K562 (cell line): ENCODE measurements around the gene ACAD8. TPM values are rescaled to one million over a fixed set of nuclear protein-coding genes. Genes with fewer than 3 reads are reported as not detected.

Source experiments
- ATAC-seq: fragments of 200-7000 bp; cut with Tn5 transposase; 3 replicates; pipeline ENCODE4 v1.9.1; 2020; ENCODE audit warnings: moderate library complexity
- BruUV-seq: library from RNA; stranded (reverse); fragments of 400-500 nt; replicated peaks from 2 replicates; lab custom pipeline; 2021; lab: Mats Ljungman, UMichigan
- CTCF ChIA-PET: fragments of 300-600 bp; formaldehyde crosslinking; extraction: SDS; loops from one replicate; lab custom pipeline; 2021; ENCODE audit warnings: low intra/inter-chr PET ratio; lab: Yijun Ruan, JAX
- POLR2A ChIA-PET: fragments of 300-600, 350-650 bp; sonication (Branson Sonifier 250); formaldehyde crosslinking; extraction: SDS; loops from one replicate; lab custom pipeline; 2021; ENCODE audit warnings: antibody characterized with exemption, inconsistent platforms; lab: Yijun Ruan, JAX
- DNase-seq, 4 experiments: peaks; one replicate each; pipeline versions ENCODE4 v3.0.0 to v3.0.0-alpha.2; 2011 to 2018; ENCODE audit warnings: low spot score in 3 of 4, mixed read lengths in 3 of 4; ENCODE audit errors: extremely low read depth in 1 of 4
- FAIRE-seq: peaks from 2 replicates; lab custom pipeline; 2011; peaks lifted over from hg19 to GRCh38; lab: Jason Lieb, UNC
- H2AFZ ChIP-seq: 2 replicates; pipeline ENCODE4 v1.6.0; 2011; ENCODE audit warnings: low read depth, low read length, control low read depth, inconsistent platforms
- H3K27ac ChIP-seq: fragments of 200-600 bp; 3 replicates; pipeline ENCODE4 v1.8.0; 2011; ENCODE audit warnings: low read depth, mild to moderate bottlenecking, control low read depth, inconsistent platforms, low read length, moderate library complexity, mixed read lengths; ENCODE audit errors: extremely low read depth
- H3K27me3 ChIP-seq, 2 experiments: fragments of 300-600 bp in 1 of 2; 2 replicates in 1 of 2; 3 replicates in 1 of 2; pipeline versions ENCODE4 v1.6.0 to v1.8.0; 2011; ENCODE audit warnings: inconsistent platforms in 2 of 2, low read length in 2 of 2, mild to moderate bottlenecking in 1 of 2, mixed read lengths in 1 of 2, moderate library complexity in 1 of 2; ENCODE audit not compliant: control insufficient read depth in 2 of 2, insufficient read depth in 2 of 2
- H3K36me3 ChIP-seq: fragments of 300-600 bp; 3 replicates; pipeline ENCODE4 v1.8.0; 2011; ENCODE audit warnings: mild to moderate bottlenecking, low read length, inconsistent platforms; ENCODE audit not compliant: control insufficient read depth, insufficient read depth
- H3K4me1 ChIP-seq, 2 experiments: fragments of 200-600 bp in 1 of 2; replicated peaks in 1 of 2; 2 replicates in 1 of 2; 3 replicates in 1 of 2; pipeline versions ENCODE4 v1.5.1 to v1.8.0; 2011; ENCODE audit warnings: inconsistent platforms in 2 of 2, low read length in 2 of 2, mild to moderate bottlenecking in 1 of 2, mixed read lengths in 1 of 2, moderate library complexity in 1 of 2; ENCODE audit not compliant: control insufficient read depth in 2 of 2, insufficient read depth in 2 of 2
- H3K4me2 ChIP-seq: 2 replicates; pipeline ENCODE4 v1.6.1; 2011; ENCODE audit warnings: low read length, control low read depth, inconsistent platforms, mixed read lengths; ENCODE audit not compliant: insufficient read depth
- H3K4me3 ChIP-seq: fragments of 200-600 bp; sonication (generic), shearing (Covaris generic); 2 replicates; pipeline ENCODE4 v1.5.1; 2016; ENCODE audit warnings: control low read depth, inconsistent platforms
- H3K79me2 ChIP-seq: fragments of 200-600 bp; 3 replicates; pipeline ENCODE4 v1.8.0; 2011; ENCODE audit warnings: low read length, inconsistent platforms; ENCODE audit not compliant: control insufficient read depth, insufficient read depth
- H3K9ac ChIP-seq, 2 experiments: 2 replicates each; pipeline versions ENCODE4 v1.6.0 to v1.6.1; 2011; ENCODE audit warnings: low read depth in 2 of 2, low read length in 2 of 2, control low read depth in 1 of 2, inconsistent platforms in 1 of 2, mild to moderate bottlenecking in 1 of 2, mixed read lengths in 1 of 2; ENCODE audit not compliant: insufficient read depth in 1 of 2
- H3K9me1 ChIP-seq: one replicate; pipeline ENCODE4 v1.6.0; 2011; ENCODE audit warnings: inconsistent platforms, mild to moderate bottlenecking, low read length, moderate library complexity; ENCODE audit not compliant: control insufficient read depth, insufficient read depth
- H3K9me3 ChIP-seq: replicated peaks from 2 replicates; pipeline ENCODE4 v1.5.1; 2011; ENCODE audit warnings: low read depth, low read length, inconsistent platforms; ENCODE audit not compliant: control insufficient read depth, insufficient read depth
- H4K20me1 ChIP-seq: replicated peaks from 2 replicates; pipeline ENCODE4 v1.6.1; 2011; ENCODE audit warnings: low read length, inconsistent platforms, mixed read lengths; ENCODE audit not compliant: control insufficient read depth, insufficient read depth
- DDX20 ChIP-seq: fragments of 450-650 bp; IDR thresholded peaks from 2 replicates; pipeline ENCODE4 v1.6.1; 2016; ENCODE audit warnings: missing genetic modification characterization, low read depth, mild to moderate bottlenecking, missing compliant biosample characterization, moderate library complexity
- HES1 ChIP-seq: fragments of 450-650 bp; IDR thresholded peaks from 2 replicates; pipeline ENCODE4 v1.6.1; 2016; ENCODE audit warnings: low read depth, mild to moderate bottlenecking, moderate library complexity
- KAT7 ChIP-seq: sonication (generic); formaldehyde crosslinking; IDR thresholded peaks from 2 replicates; pipeline ENCODE4 v1.8.0; 2022; ENCODE audit warnings: missing genetic modification reagents, mild to moderate bottlenecking, borderline replicate concordance
- MEIS2 ChIP-seq: fragments of 450-650 bp; IDR thresholded peaks from 2 replicates; pipeline ENCODE4 v1.6.1; 2014; ENCODE audit warnings: mild to moderate bottlenecking; ENCODE audit not compliant: partially characterized antibody
- NCOA4 ChIP-seq: fragments of 450-650 bp; IDR thresholded peaks from 2 replicates; pipeline ENCODE4 v1.6.1; 2018; ENCODE audit warnings: mild to moderate bottlenecking; ENCODE audit not compliant: partially characterized antibody
- POLR2B ChIP-seq: fragments of 450-650 bp; IDR thresholded peaks from 2 replicates; pipeline ENCODE4 v1.6.1; 2018; ENCODE audit warnings: low read depth; ENCODE audit not compliant: partially characterized antibody
- PREB ChIP-seq: sonication (generic); formaldehyde crosslinking; IDR thresholded peaks from 2 replicates; pipeline ENCODE4 v1.8.1; 2023; ENCODE audit warnings: mild to moderate bottlenecking, missing genetic modification reagents
- RFX7 ChIP-seq: fragments of 250-450 bp; sonication (Bioruptor Pico); IDR thresholded peaks from 2 replicates; pipeline ENCODE4 v1.5.1; 2021; ENCODE audit warnings: mild to moderate bottlenecking
- SP2 ChIP-seq: IDR thresholded peaks from 2 replicates; pipeline ENCODE4 v1.6.1; 2011; ENCODE audit warnings: mild to moderate bottlenecking, low read depth, low read length, moderate library complexity; ENCODE audit not compliant: poor library complexity, severe bottlenecking; ENCODE audit errors: extremely low read depth
- TCF7 ChIP-seq: sonication (generic); IDR thresholded peaks from 2 replicates; pipeline ENCODE4 v1.6.1; 2016; ENCODE audit warnings: antibody characterized with exemption, borderline replicate concordance
- TEAD2 ChIP-seq: fragments of 450-650 bp; IDR thresholded peaks from 2 replicates; pipeline ENCODE4 v1.6.1; 2016; ENCODE audit warnings: missing genetic modification characterization, control low read depth, missing compliant biosample characterization
- ZFP30 ChIP-seq: fragments of 250-450 bp; sonication (Bioruptor Pico); IDR thresholded peaks from 2 replicates; pipeline ENCODE4 v1.8.0; 2022; ENCODE audit warnings: moderate library complexity, mild to moderate bottlenecking, inconsistent platforms, borderline replicate concordance
- ZNF639 ChIP-seq, 2 experiments: fragments of 200-800 bp in 1 of 2; sonication (Bioruptor generic) in 1 of 2; sonication (generic) in 1 of 2; formaldehyde crosslinking in 1 of 2; IDR thresholded peaks in 1 of 2; conservative IDR thresholded peaks in 1 of 2; 2 replicates each; pipeline versions ENCODE4 v1.5.0 to v1.6.1; 2016 to 2020; ENCODE audit warnings: missing compliant biosample characterization in 1 of 2, missing genetic modification characterization in 1 of 2, missing genetic modification reagents in 1 of 2
- WGBS: fragments of 100-300 bp; shearing (Covaris generic); methylation state at CpG from one replicate; pipeline ENCODE4 v1.1.6; 2016; ENCODE audit warnings: low coverage, mixed read lengths; ENCODE audit not compliant: insufficient coverage; ENCODE audit errors: missing lambda C conversion rate; 5-methylcytosine and 5-hydroxymethylcytosine counted together
- in situ Hi-C: fragments of 300-500 bp; cut with MboI; formaldehyde crosslinking; loops from 4 replicates; pipeline ENCODE4 v1.15.0; 2018; ENCODE audit warnings: inconsistent platforms, mixed read lengths
- intact Hi-C: fragments of 100-400 bp; cut with micrococcal nuclease; formaldehyde crosslinking; loops from 2 replicates; pipeline ENCODE4 v1.14.2; 2022
- polyA plus RNA-seq, 8 experiments: library from polyadenylated mRNA; depleted of rRNA in 4 of 8; stranded (reverse) in 5 of 8; unstranded in 3 of 8; fragments of >200 nt; fragmentation: Nextera tagmentation in 2 of 8; fragmentation: Illumina TruSeq in 1 of 8; extraction: Ambion mirVana in 2 of 8; extraction: Trizol in 1 of 8; gene quantifications; 2 replicates each; pipeline versions ENCODE4 v1.2.1 to v1.2.3, GENCODE V29; 2011 to 2014; ENCODE audit warnings: inconsistent platforms in 1 of 8, missing spikeins in 1 of 8
- total RNA-seq, 7 experiments: library from RNA; depleted of rRNA in 6 of 7; stranded (reverse); fragments of >200 nt in 6 of 7; fragmentation: Illumina TruSeq in 2 of 7; extraction: Trizol in 2 of 7; gene quantifications; 2 replicates each; pipeline versions ENCODE4 v1.2.1 to v1.2.3, GENCODE V29; 2011 to 2021; ENCODE audit warnings: low replicate concordance in 1 of 7

ACAD8 gene
- total and polyA plus RNA-seq, 9 of the 15 experiments (the other 6 are each of a cell fraction or from before 2014, with no cell fraction given): 6.5 to 34.1 (median 20.1) TPM

- FAIRE-seq (no peak), ATAC-seq (no peak), DNase-seq (no peak)
- H3K4me2 ChIP-seq: no peak overlapping the region
- no peak overlapping the region for H3K9ac ChIP-seq
- no peaks in the 10 kb centered on the region for H3K79me2 ChIP-seq
- no peaks in the 10 kb centered on the region for H3K9me1 ChIP-seq
- no peak overlapping the region for H3K4me3 ChIP-seq
- H3K9me3 ChIP-seq: no peaks in the 10 kb centered on the region
- H3K27me3 ChIP-seq: peaks cover 46 to 77% of the 10 kb centered on the region in 2 experiments
- POLR2A ChIA-PET: interaction anchor here (0.5 to 1.2 kb wide), 5 partner anchors 10 to 482 kb away, joined by 3 to 4 read pairs (median 3); no protein-coding TSS in a partner anchor
- CTCF ChIA-PET: no interaction called here
- intact Hi-C loops: loop anchor here (5.0 kb wide), 1 partner anchor 49 kb away; no protein-coding TSS in a partner anchor
- H2AFZ ChIP-seq: no peak overlapping the region
- H3K36me3 ChIP-seq: no peaks in the 10 kb centered on the region
- TF ChIP-seq TCF7: no peak
- TF ChIP-seq MEIS2: no peak
- TF ChIP-seq NCOA4: no peak
- TF ChIP-seq DDX20: no peak
- no peak for TF ChIP-seq POLR2B
- no peak for TF ChIP-seq ZFP30 (CRISPR knock-in tag)
- no peak for TF ChIP-seq SP2
- no peak for TF ChIP-seq HES1
- TF ChIP-seq ZNF639 (CRISPR knock-in tag; conservative IDR thresholded peaks at IDR 0.05 in 1 of 2, IDR thresholded peaks at IDR 0.05 in 1 of 2): no peak
- TF ChIP-seq RFX7 (CRISPR knock-in tag): no peak
- no peak for TF ChIP-seq TEAD2 (tag)
- no peak for TF ChIP-seq PREB (CRISPR knock-in tag)
- no peak for TF ChIP-seq KAT7 (CRISPR knock-in tag)
- WGBS: 0% methylated on average over 3 of the region's 3 CpGs
- no TSS peak for BruUV-seq
- no peak overlapping the region for H3K27ac ChIP-seq
- no peaks in the 10 kb centered on the region for H4K20me1 ChIP-seq
- H3K4me1 ChIP-seq: peaks cover 7 to 17% of the 10 kb centered on the region in 2 experiments; a peak in 3 of 5 replicates
- in situ Hi-C loops: no loop called here
Measured at GRCh38 chr11:134273317-134273712, 19.9 kb downstream of the ACAD8 start.
